Stomach (tissue), 9 donors: ENCODE measurements around the gene OR5A1. TPM values are rescaled to one million over a fixed set of nuclear protein-coding genes. Genes with fewer than 3 reads are reported as not detected.

ENCODE experiments used
- DNase-seq, 2 donors: peaks; one replicate each; pipeline versions ENCODE4 v3.0.0 to v3.0.0-alpha.2; 2013 to 2019
- H3K27ac ChIP-seq, 5 donors: fragments of 200-600 bp in 4 of 5; sonication (generic) in 4 of 5; one replicate each; pipeline ENCODE4 v1.5.1; 2013 to 2019; ENCODE audit warnings: mild to moderate bottlenecking in 1 of 5, moderate library complexity in 1 of 5
- H3K27me3 ChIP-seq, 3 donors: fragments of 200-600 bp; sonication (generic); one replicate each; pipeline ENCODE4 v1.5.1; 2017 to 2019; ENCODE audit warnings: mixed run types in 1 of 3
- H3K36me3 ChIP-seq, 4 donors: fragments of 200-600 bp; sonication (generic); 1 replicate in 3 of 4; 2 replicates in 1 of 4; pipeline ENCODE4 v1.5.1; 2016 to 2019
- H3K4me1 ChIP-seq, 4 donors: fragments of 200-600 bp; sonication (generic); one replicate each; pipeline ENCODE4 v1.5.1; 2016 to 2019
- H3K4me3 ChIP-seq, 4 donors: fragments of 200-600 bp; sonication (generic) in 3 of 4; one replicate each; pipeline ENCODE4 v1.5.1; 2016 to 2019; ENCODE audit warnings: mild to moderate bottlenecking in 1 of 4
- H3K9me3 ChIP-seq, 4 donors: fragments of 200-600 bp; sonication (generic); one replicate each; pipeline ENCODE4 v1.5.1; 2016 to 2019
- CTCF ChIP-seq, 7 experiments: fragments of 450-650 bp in 4 of 7; fragments of 200-600 bp in 3 of 7; sonication (generic) in 3 of 7; IDR thresholded peaks; one replicate each; pipeline ENCODE4 v1.5.1; 2016 to 2019; ENCODE audit warnings: antibody characterized with exemption in 7 of 7, control low read depth in 2 of 7, mild to moderate bottlenecking in 1 of 7
- EP300 ChIP-seq: sonication (generic); formaldehyde crosslinking; IDR thresholded peaks from one replicate; pipeline ENCODE4 v1.6.1; 2017; ENCODE audit warnings: antibody characterized with exemption
- POLR2A ChIP-seq, 4 donors: fragments of 450-650 bp; IDR thresholded peaks; one replicate each; pipeline ENCODE4 v1.6.1; 2016; ENCODE audit warnings: antibody characterized with exemption in 4 of 4, control low read depth in 2 of 4, mild to moderate bottlenecking in 1 of 4, moderate library complexity in 1 of 4
- POLR2AphosphoS5 ChIP-seq, 3 donors: sonication (generic); formaldehyde crosslinking; IDR thresholded peaks; one replicate each; pipeline ENCODE4 v1.6.1; 2016; ENCODE audit warnings: antibody characterized with exemption in 3 of 3
- WGBS, 5 donors: extraction: QIAGEN DNeasy Blood & Tissue Kit in 3 of 5; methylation state at CpG; one replicate each; pipeline versions ENCODE4 v1.1.5 to v1.1.7; 2013 to 2018; 5-methylcytosine and 5-hydroxymethylcytosine counted together
- intact Hi-C: fragments of 100-400 bp; cut with DNase I; formaldehyde crosslinking; loops from one replicate; pipeline ENCODE4 v1.15.1; 2023; ENCODE audit warnings: low total_unique reads
- polyA plus RNA-seq, 3 donors: library from polyadenylated mRNA; stranded (reverse); fragments of 200-250 nt; gene quantifications; one replicate each; pipeline ENCODE4 v1.2.3, GENCODE V29; 2013
- total RNA-seq, 5 donors: library from RNA; depleted of rRNA; stranded (reverse); fragments of >200 nt; gene quantifications; one replicate each; pipeline versions ENCODE4 v1.1.0 to v1.2.3, GENCODE V29; 2014 to 2016
- donor health status: healthy with polysubstance abuse.
- donor health status: Bipolar disorder and iron deficiency.
- donor health status: healthy.

The OR5A1 gene
- total and polyA plus RNA-seq, 8 donors, result not detected

- TF ChIP-seq POLR2AphosphoS5 (IDR thresholded peaks at IDR 0.05), result no peak
- no peak for TF ChIP-seq POLR2A (IDR thresholded peaks at IDR 0.05)
- TF ChIP-seq EP300, result no peak
- no peak for TF ChIP-seq CTCF (IDR thresholded peaks at IDR 0.05)
- DNase-seq, result no peak
- peaks cover 0 to 15% (median 6%) of the 10 kb centered on the region in 4 donors for H3K9me3 ChIP-seq
- no peaks in the 10 kb centered on the region for H3K27me3 ChIP-seq
- H3K36me3 ChIP-seq, result no peaks in the 10 kb centered on the region
- intact Hi-C loops, result no loop called here
- no peak overlapping the region for H3K4me3 ChIP-seq
- no peak overlapping the region for H3K27ac ChIP-seq
- no peaks in the 10 kb centered on the region for H3K4me1 ChIP-seq
These were observed 32.7 kb upstream of the OR5A1 start for GRCh38 chr11:59403546-59403945.

GRCh38 chr11:59413646-59414045, 22.6 kb upstream of the OR5A1 start:
- 54 to 69% (median 62%) methylated on average over 2 of the region's 2 CpGs for WGBS, 5 donors
- Histone ChIP-seq H3K9me3 (peaks cover 0 to 21% (median 9%) of the 10 kb centered on the region in 4 donors), H3K4me3 (no peak overlapping the region), H3K36me3 (no peaks in the 10 kb centered on the region), H3K27ac (no peak overlapping the region), H3K4me1 (no peaks in the 10 kb centered on the region), H3K27me3 (no peaks in the 10 kb centered on the region)
- DNase-seq, result no peak
- intact Hi-C loops, result no loop called here
- TF ChIP-seq POLR2A (IDR thresholded peaks at IDR 0.05) (no peak), POLR2AphosphoS5 (IDR thresholded peaks at IDR 0.05) (no peak), CTCF (IDR thresholded peaks at IDR 0.05) (no peak), EP300 (no peak)

- peaks cover 0 to 10% (median 2%) of the 10 kb centered on the region in 4 donors for H3K9me3 ChIP-seq
- H3K27me3 ChIP-seq, result no peaks in the 10 kb centered on the region
- H3K36me3 ChIP-seq, result no peaks in the 10 kb centered on the region
- DNase-seq, result no peak
- TF ChIP-seq POLR2A (IDR thresholded peaks at IDR 0.05), result no peak
- TF ChIP-seq POLR2AphosphoS5 (IDR thresholded peaks at IDR 0.05), result no peak
- no peak for TF ChIP-seq EP300
- TF ChIP-seq CTCF (IDR thresholded peaks at IDR 0.05), result no peak
- H3K27ac ChIP-seq, result no peak overlapping the region
- WGBS, 5 donors, result 76 to 91% (median 79%) methylated on average over 1 of the region's 1 CpG
- intact Hi-C loops, result no loop called here
- H3K4me1 ChIP-seq, result no peaks in the 10 kb centered on the region
- H3K4me3 ChIP-seq, result no peak overlapping the region
These were observed 21.2 kb upstream of the OR5A1 start for GRCh38 chr11:59415111-59415510.

GRCh38 chr11:59416613-59417012, 19.7 kb upstream of the OR5A1 start:
- no peak for DNase-seq
- H3K4me3 ChIP-seq, result no peak overlapping the region
- H3K36me3 ChIP-seq, result no peaks in the 10 kb centered on the region
- no peak overlapping the region for H3K27ac ChIP-seq
- H3K27me3 ChIP-seq, result no peaks in the 10 kb centered on the region
- no peaks in the 10 kb centered on the region for H3K9me3 ChIP-seq
- intact Hi-C loops, result no loop called here
- 75 to 90% (median 85%) methylated on average over 5 of the region's 5 CpGs for WGBS, 5 donors
- H3K4me1 ChIP-seq, result no peaks in the 10 kb centered on the region
- TF ChIP-seq CTCF (IDR thresholded peaks at IDR 0.05), result no peak
- no peak for TF ChIP-seq POLR2A (IDR thresholded peaks at IDR 0.05)
- no peak for TF ChIP-seq EP300
- TF ChIP-seq POLR2AphosphoS5 (IDR thresholded peaks at IDR 0.05), result no peak
